ENCODE results near the gene MBD3. TPM values are rescaled to one million over a fixed set of nuclear protein-coding genes. Genes with fewer than 3 reads are reported as not detected.
"Not testable (repeated sequence)": the region's sequence is repeated elsewhere in the genome, so short reads cannot be mapped to it uniquely, and the experiment has no call there.

Gene MBD3
- total RNA-seq, 1 donor from 2014 or later: 133 TPM

DNA sequence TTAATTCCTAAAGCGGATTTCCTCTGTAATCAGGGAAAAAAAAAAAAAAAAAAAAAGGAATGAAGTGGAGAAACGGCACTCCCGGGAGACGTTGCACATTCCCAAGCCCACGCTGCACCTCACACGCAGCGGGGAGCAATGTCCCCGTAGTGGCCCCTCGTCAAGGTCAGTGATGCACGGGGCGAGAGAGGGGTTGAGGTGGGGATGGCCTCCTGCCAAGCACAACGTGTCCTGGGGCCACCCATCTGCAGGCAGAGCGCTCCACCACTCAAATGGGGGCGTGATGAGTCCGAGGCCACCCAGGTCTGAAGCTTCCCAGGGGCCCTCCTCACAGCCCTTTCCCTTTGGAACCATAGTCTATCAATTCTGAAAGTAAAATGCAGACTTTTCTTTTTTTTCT is 53.7 kb downstream of the MBD3 start:
- TF ChIP-seq, protein P1, sequence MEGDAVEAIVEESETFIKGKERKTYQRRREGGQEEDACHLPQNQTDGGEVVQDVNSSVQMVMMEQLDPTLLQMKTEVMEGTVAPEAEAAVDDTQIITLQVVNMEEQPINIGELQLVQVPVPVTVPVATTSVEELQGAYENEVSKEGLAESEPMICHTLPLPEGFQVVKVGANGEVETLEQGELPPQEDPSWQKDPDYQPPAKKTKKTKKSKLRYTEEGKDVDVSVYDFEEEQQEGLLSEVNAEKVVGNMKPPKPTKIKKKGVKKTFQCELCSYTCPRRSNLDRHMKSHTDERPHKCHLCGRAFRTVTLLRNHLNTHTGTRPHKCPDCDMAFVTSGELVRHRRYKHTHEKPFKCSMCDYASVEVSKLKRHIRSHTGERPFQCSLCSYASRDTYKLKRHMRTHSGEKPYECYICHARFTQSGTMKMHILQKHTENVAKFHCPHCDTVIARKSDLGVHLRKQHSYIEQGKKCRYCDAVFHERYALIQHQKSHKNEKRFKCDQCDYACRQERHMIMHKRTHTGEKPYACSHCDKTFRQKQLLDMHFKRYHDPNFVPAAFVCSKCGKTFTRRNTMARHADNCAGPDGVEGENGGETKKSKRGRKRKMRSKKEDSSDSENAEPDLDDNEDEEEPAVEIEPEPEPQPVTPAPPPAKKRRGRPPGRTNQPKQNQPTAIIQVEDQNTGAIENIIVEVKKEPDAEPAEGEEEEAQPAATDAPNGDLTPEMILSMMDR (IDR thresholded peaks at IDR 0.05; ENCODE audit: unreplicated experiment): no peak
- DNase-seq (ENCODE audit: low spot score, unreplicated experiment): no peak
- Mint-ChIP-seq H3K27ac (no peak overlapping the region), H3K27me3 (peaks cover 22% of the 10 kb centered on the region), H3K9me3 (ENCODE audit: low read depth) (no peaks in the 10 kb centered on the region), H3K4me3 (ENCODE audit: low read depth) (no peak overlapping the region), H3K4me1 (ENCODE audit: low read depth) (no peaks in the 10 kb centered on the region), H3K36me3 (ENCODE audit: insufficient read depth) (no peaks in the 10 kb centered on the region)

DNA sequence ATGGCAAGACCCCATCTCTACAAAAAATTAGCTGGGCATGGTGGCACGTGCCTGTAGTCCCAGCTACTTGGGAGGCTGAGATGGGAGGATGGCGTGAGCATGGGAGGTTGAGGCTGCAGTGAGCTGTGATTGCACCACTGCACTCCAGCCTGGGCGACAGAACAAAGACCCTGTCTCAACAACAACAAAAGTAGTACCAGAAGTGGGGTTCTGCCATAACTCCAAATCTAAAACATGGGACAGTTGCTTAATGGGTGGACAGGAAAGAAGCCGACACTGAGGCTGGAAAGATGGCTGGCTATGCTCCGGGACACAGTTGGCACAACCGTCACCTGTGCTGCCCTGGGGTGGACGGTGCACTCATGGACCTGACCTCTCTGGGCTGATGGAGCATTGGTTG is 57.0 kb downstream of the MBD3 start:
- H3K4me1 Mint-ChIP-seq (ENCODE audit: low read depth); H3K27ac Mint-ChIP-seq; H3K36me3 Mint-ChIP-seq (ENCODE audit: insufficient read depth); H3K27me3 Mint-ChIP-seq; DNase-seq (ENCODE audit: low spot score, unreplicated experiment); H3K9me3 Mint-ChIP-seq (ENCODE audit: low read depth); H3K4me3 Mint-ChIP-seq (ENCODE audit: low read depth): not testable (repeated sequence)

DNA sequence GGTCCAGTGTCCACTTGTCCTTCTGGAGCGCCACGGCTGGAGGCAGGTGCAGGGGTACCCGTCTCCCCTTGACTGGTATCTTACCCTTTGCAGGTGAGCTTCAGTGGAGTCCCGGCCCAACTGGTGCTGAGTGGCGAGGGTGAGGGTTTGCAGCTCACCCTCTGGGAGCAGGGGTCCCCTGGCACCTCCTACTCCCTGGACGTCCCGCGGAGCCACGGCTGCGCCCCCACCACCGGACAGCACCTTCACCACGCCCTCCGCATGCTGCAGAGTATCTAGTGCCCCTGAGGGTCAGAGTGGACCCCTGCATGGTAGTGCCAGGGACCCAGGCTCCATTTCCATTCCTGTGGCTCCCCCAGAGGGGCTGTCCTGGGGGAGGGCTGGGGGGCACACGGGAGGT is 57.7 kb downstream of the MBD3 start:
- Mint-ChIP-seq H3K4me1 (ENCODE audit: low read depth) (no peaks in the 10 kb centered on the region), H3K36me3 (ENCODE audit: insufficient read depth) (no peaks in the 10 kb centered on the region), H3K4me3 (ENCODE audit: low read depth) (no peak overlapping the region), H3K9me3 (ENCODE audit: low read depth) (no peaks in the 10 kb centered on the region), H3K27ac (no peak overlapping the region), H3K27me3 (peaks cover 7% of the 10 kb centered on the region)
- DNase-seq (ENCODE audit: low spot score, unreplicated experiment): no peak
- TF ChIP-seq, protein P1 (IDR thresholded peaks at IDR 0.05; ENCODE audit: unreplicated experiment): no peak

DNA sequence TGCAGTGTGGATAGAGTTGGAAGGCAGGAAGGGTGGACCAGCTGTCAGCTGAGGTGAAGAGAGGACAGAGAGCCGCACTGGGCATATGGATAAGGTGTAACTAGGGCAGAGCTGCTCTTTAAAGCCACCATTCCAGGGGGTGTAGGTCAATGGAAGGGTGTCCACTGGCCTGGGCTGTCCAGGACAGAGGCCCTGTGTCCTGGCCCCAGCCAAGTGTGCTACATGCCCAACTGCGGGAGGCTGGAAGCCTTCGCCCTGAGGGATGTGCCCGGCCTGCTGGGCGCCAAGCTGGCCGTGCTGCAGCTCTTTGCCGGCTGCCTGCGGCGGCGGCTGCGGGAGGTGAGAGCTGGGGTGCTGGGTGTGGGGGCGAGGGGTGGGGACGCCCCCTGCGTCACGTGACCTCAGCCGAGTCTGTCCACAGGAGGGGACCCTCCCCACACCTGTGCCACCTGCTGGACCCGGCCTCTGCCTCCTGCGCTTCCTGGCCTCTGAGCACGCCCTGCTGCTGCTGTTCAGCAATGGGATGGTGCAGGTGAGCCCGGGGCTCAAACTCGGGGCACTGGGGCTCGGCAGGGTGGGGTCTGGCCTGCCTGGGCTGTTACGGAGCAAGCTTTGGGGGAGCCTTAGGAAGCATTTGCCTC is 59.0 kb downstream of the MBD3 start:
- TF ChIP-seq, protein P1 (IDR thresholded peaks at IDR 0.05; ENCODE audit: unreplicated experiment): no peak
- Mint-ChIP-seq H3K9me3 (ENCODE audit: low read depth) (no peaks in the 10 kb centered on the region), H3K27ac (no peak overlapping the region), H3K27me3 (peaks cover 8% of the 10 kb centered on the region), H3K4me1 (ENCODE audit: low read depth) (no peaks in the 10 kb centered on the region), H3K4me3 (ENCODE audit: low read depth) (no peak overlapping the region), H3K36me3 (ENCODE audit: insufficient read depth) (no peaks in the 10 kb centered on the region)
- DNase-seq (ENCODE audit: low spot score, unreplicated experiment): no peak

DNA sequence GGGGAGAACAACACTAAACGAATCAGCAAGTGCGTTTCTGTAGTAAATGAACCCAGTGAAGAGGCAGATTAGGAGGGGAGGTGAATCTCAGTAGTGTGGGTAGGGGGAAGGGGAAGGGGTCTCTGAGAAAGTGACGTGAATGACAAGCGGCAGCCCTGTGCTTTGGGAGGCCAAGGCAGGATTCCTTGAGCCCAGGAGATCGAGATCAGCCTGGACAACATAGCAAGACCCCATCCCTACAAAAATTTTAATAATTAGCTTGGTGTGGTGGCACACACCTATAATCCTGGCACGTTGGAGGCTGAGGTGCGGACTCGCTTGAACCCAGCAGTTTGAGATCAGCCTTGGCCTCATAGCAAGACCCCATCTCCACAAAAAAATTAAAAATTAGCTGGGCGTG is 60.7 kb downstream of the MBD3 start:
- Mint-ChIP-seq H3K36me3 (ENCODE audit: insufficient read depth) (no peaks in the 10 kb centered on the region), H3K4me1 (ENCODE audit: low read depth) (no peaks in the 10 kb centered on the region), H3K4me3 (ENCODE audit: low read depth) (no peak overlapping the region), H3K9me3 (ENCODE audit: low read depth) (no peaks in the 10 kb centered on the region), H3K27me3 (peaks cover 14% of the 10 kb centered on the region), H3K27ac (no peak overlapping the region)
- DNase-seq (ENCODE audit: low spot score, unreplicated experiment): no peak
- TF ChIP-seq, protein P1 (IDR thresholded peaks at IDR 0.05; ENCODE audit: unreplicated experiment): no peak

DNA sequence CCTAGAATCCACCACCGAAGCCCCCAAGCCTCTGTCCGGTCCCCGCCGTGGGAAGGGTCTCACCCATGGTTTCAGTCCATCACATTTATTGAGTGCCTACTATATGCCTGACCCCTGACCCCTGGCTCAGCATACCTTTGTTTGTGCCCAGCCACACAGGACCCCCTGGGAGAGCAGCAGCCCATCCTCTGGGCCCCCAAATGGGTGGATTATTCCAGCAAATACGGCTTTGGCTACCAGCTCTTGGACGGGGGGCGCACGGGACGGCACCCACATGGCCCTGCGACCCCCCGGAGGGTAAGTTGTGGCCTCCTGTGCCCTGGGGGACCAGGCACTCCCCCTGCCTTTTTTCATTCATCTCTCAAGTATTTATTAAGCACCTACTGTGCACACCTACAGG is 61.1 kb downstream of the MBD3 start:
- TF ChIP-seq, protein P1 (IDR thresholded peaks at IDR 0.05; ENCODE audit: unreplicated experiment): no peak
- Mint-ChIP-seq H3K27me3 (peaks cover 16% of the 10 kb centered on the region), H3K4me3 (ENCODE audit: low read depth) (no peak overlapping the region), H3K9me3 (ENCODE audit: low read depth) (no peaks in the 10 kb centered on the region), H3K27ac (no peak overlapping the region), H3K4me1 (ENCODE audit: low read depth) (no peaks in the 10 kb centered on the region), H3K36me3 (ENCODE audit: insufficient read depth) (no peaks in the 10 kb centered on the region)
- no peak for DNase-seq (ENCODE audit: low spot score, unreplicated experiment)

DNA sequence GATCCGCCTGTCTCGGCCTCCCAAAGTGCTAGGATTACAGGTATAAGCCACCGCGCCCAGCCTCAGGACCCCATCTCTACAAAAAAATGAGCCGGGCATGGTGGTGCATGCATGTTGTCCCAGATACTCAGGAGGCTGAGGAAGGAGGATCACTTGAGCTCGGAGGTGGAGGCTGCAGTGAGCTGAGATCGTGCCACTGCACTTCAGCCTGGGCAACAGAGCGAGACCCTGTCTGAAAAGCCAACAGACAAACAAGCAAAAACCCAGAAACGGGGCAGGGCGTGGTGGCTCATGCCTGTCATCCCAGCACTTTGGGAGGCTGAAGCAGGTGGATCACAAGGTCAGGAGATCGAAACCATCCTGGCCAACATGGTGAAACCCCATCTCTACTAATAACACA is 61.8 kb downstream of the MBD3 start:
- peaks cover 24% of the 10 kb centered on the region for H3K27me3 Mint-ChIP-seq
- H3K4me1 Mint-ChIP-seq (ENCODE audit: low read depth); H3K27ac Mint-ChIP-seq; DNase-seq (ENCODE audit: low spot score, unreplicated experiment); H3K36me3 Mint-ChIP-seq (ENCODE audit: insufficient read depth); H3K9me3 Mint-ChIP-seq (ENCODE audit: low read depth); H3K4me3 Mint-ChIP-seq (ENCODE audit: low read depth): not testable (repeated sequence)
